ENCODE results near the gene RNF207.

The RNF207 gene

GRCh38 chr1:6249739-6250689 lies 44.1 kb downstream of the RNF207 start:
- no peak for TF ChIP-seq GABPA (IDR thresholded peaks at IDR 0.05; ENCODE audit: low read depth)
- no peak for TF ChIP-seq POLR2AphosphoS5 (IDR thresholded peaks at IDR 0.05; ENCODE audit: low read depth)
- TF ChIP-seq SPI1 (IDR thresholded peaks at IDR 0.05; ENCODE audit: borderline replicate concordance, low read depth): no peak
- TF ChIP-seq REST (IDR thresholded peaks at IDR 0.05; ENCODE audit: insufficient replicate concordance, low read depth): no peak
- no peak for TF ChIP-seq CTCF (IDR thresholded peaks at IDR 0.05; ENCODE audit: insufficient read depth, low read length)
- DNase-seq (ENCODE audit: low read depth in 1 of 2, low spot score in 1 of 2): no peak
- Histone ChIP-seq H3K4me3 (replicated peaks; ENCODE audit: insufficient read depth, low read length) (no peak overlapping the region), H3K27ac (replicated peaks) (no peak overlapping the region), H3K27me3 (ENCODE audit: insufficient read depth, poor library complexity, severe bottlenecking) (peaks cover 30% of the 10 kb centered on the region)

GRCh38 chr1:6251233-6251632 lies 45.3 kb downstream of the RNF207 start:
- no peak for TF ChIP-seq GABPA (IDR thresholded peaks at IDR 0.05; ENCODE audit: low read depth)
- TF ChIP-seq REST (IDR thresholded peaks at IDR 0.05; ENCODE audit: insufficient replicate concordance, low read depth): no peak
- no peak for TF ChIP-seq SPI1 (IDR thresholded peaks at IDR 0.05; ENCODE audit: borderline replicate concordance, low read depth)
- TF ChIP-seq POLR2AphosphoS5 (IDR thresholded peaks at IDR 0.05; ENCODE audit: low read depth): no peak
- no peak for TF ChIP-seq CTCF (IDR thresholded peaks at IDR 0.05; ENCODE audit: insufficient read depth, low read length)
- no peak overlapping the region for H3K4me3 ChIP-seq (replicated peaks; ENCODE audit: insufficient read depth, low read length)
- no peak overlapping the region for H3K27ac ChIP-seq (replicated peaks)
- DNase-seq (ENCODE audit: low read depth in 1 of 2, low spot score in 1 of 2): no peak
- peaks cover 30% of the 10 kb centered on the region for H3K27me3 ChIP-seq (ENCODE audit: insufficient read depth, poor library complexity, severe bottlenecking)

- no peak for TF ChIP-seq SPI1 (IDR thresholded peaks at IDR 0.05; ENCODE audit: borderline replicate concordance, low read depth)
- no peak for TF ChIP-seq POLR2AphosphoS5 (IDR thresholded peaks at IDR 0.05; ENCODE audit: low read depth)
- no peak for TF ChIP-seq CTCF (IDR thresholded peaks at IDR 0.05; ENCODE audit: insufficient read depth, low read length)
- no peak for TF ChIP-seq REST (IDR thresholded peaks at IDR 0.05; ENCODE audit: insufficient replicate concordance, low read depth)
- no peak for TF ChIP-seq GABPA (IDR thresholded peaks at IDR 0.05; ENCODE audit: low read depth)
- no peak overlapping the region for H3K4me3 ChIP-seq (replicated peaks; ENCODE audit: insufficient read depth, low read length)
- no peak for DNase-seq (ENCODE audit: low read depth in 1 of 2, low spot score in 1 of 2)
- no peak overlapping the region for H3K27ac ChIP-seq (replicated peaks)
- H3K27me3 ChIP-seq (ENCODE audit: insufficient read depth, poor library complexity, severe bottlenecking): peaks cover 30% of the 10 kb centered on the region
Observed at GRCh38 chr1:6251681-6252373, 45.9 kb downstream of the RNF207 start.
